GM12875 (cell line): Measurements from ENCODE around the gene GDI2.

Experiments
- H3K4me3 ChIP-seq: one replicate; pipeline ENCODE4 v1.5.1; 2011; ENCODE audit warnings: low read depth, low read length, control low read depth
- CTCF ChIP-seq: IDR thresholded peaks from 2 replicates; pipeline ENCODE4 v1.5.1; 2011; ENCODE audit warnings: low read depth, mild to moderate bottlenecking, control low read depth, inconsistent platforms, low read length, moderate library complexity, borderline replicate concordance; ENCODE audit not compliant: insufficient read depth

Gene GDI2

GRCh38 chr10:5813341-5814109 is at the start of gene GDI2:
Gene GDI2, minus strand, starts transcription at chr10:5813434. Its CDS starts 176 bp downstream, at chr10:5813258.
- peak within 1 kb of the TSS; percentile 94 for H3K4me3 ChIP-seq
- no peak for TF ChIP-seq CTCF

- no peak for TF ChIP-seq CTCF
- no peak overlapping the region for H3K4me3 ChIP-seq
These were observed 49.2 kb upstream of the GDI2 start for GRCh38 chr10:5862360-5862961.

- H3K4me3 ChIP-seq: no peak overlapping the region
- no peak for TF ChIP-seq CTCF
These were observed 46.8 kb upstream of the GDI2 start for GRCh38 chr10:5860066-5860465.

GRCh38 chr10:5858811-5859210 is 45.6 kb upstream of the GDI2 start:
- no peak overlapping the region for H3K4me3 ChIP-seq
- TF ChIP-seq CTCF: no peak

- no peak overlapping the region for H3K4me3 ChIP-seq
- TF ChIP-seq CTCF: no peak
These were observed 43.4 kb upstream of the GDI2 start for GRCh38 chr10:5856701-5857004.

- no peak overlapping the region for H3K4me3 ChIP-seq
These were observed 42.9 kb upstream of the GDI2 start for GRCh38 chr10:5855979-5856700.

More at GRCh38 chr10:5855979-5856700, 42.9 kb upstream of the GDI2 start:
- no peak for TF ChIP-seq CTCF
